Cardiac muscle cell (in vitro differentiated cells and primary cell): ENCODE results near the gene PARD3. TPM values are rescaled to one million over a fixed set of nuclear protein-coding genes. Genes with fewer than 3 reads are reported as not detected.

Experiments used
- DNase-seq, 2 donors: peaks; one replicate each; pipeline versions ENCODE4 v3.0.0 to v3.0.0-alpha.2; 2010 to 2017; ENCODE audit warnings: low read depth in 1 of 2, low spot score in 1 of 2
- H3K27ac ChIP-seq: fragments of 200-600 bp; sonication (generic); 2 replicates; pipeline ENCODE4 v1.5.1; 2016
- H3K27me3 ChIP-seq: fragments of 200-600 bp; sonication (generic); 2 replicates; pipeline ENCODE4 v1.6.0; 2016; ENCODE audit warnings: control low read depth
- H3K36me3 ChIP-seq: fragments of 200-600 bp; sonication (generic); 2 replicates; pipeline ENCODE4 v1.5.1; 2016; ENCODE audit warnings: control low read depth
- H3K4me1 ChIP-seq: fragments of 200-600 bp; sonication (generic); 2 replicates; pipeline ENCODE4 v1.8.1; 2017; ENCODE audit warnings: low read depth, mild to moderate bottlenecking, mixed run types
- H3K4me3 ChIP-seq: fragments of 200-600 bp; sonication (generic); 2 replicates; pipeline ENCODE4 v1.5.1; 2016; ENCODE audit warnings: mild to moderate bottlenecking
- H3K9me3 ChIP-seq: fragments of 200-600 bp; sonication (generic); 2 replicates; pipeline ENCODE4 v1.5.1; 2017; ENCODE audit warnings: low read depth, mild to moderate bottlenecking, control low read depth
- CTCF ChIP-seq: IDR thresholded peaks from 2 replicates; pipeline ENCODE4 v1.5.1; 2012; ENCODE audit warnings: low read depth, mild to moderate bottlenecking, low read length
- polyA plus RNA-seq: library from polyadenylated mRNA; unstranded; fragments of >200 nt; fragmentation: Nextera tagmentation; extraction: Ambion mirVana; gene quantifications from 2 replicates; pipeline ENCODE4 v1.2.1, GENCODE V29; 2016
- total RNA-seq: library from RNA; depleted of rRNA; stranded (reverse); fragments of >200 nt; gene quantifications from 2 replicates; pipeline ENCODE4 v1.2.3, GENCODE V29; 2016

Gene PARD3
- total and polyA plus RNA-seq, 2 experiments from 2014 or later = 36.5 to 64.8 TPM

- DNase-seq = peak in 1 of 2 donors; percentile 34
- no peak overlapping the region for H3K27ac ChIP-seq
Observed at GRCh38 chr10:34687434-34688210, 127.5 kb downstream of the PARD3 start.

GRCh38 chr10:34682580-34682979 is 132.5 kb downstream of the PARD3 start:
- H3K27ac ChIP-seq = no peak overlapping the region
- no peak overlapping the region for H3K4me3 ChIP-seq
- H3K4me1 ChIP-seq = peaks cover 19% of the 10 kb centered on the region
- DNase-seq = no peak
- no peaks in the 10 kb centered on the region for H3K9me3 ChIP-seq
- H3K36me3 ChIP-seq = no peaks in the 10 kb centered on the region
- no peak for TF ChIP-seq CTCF
- no peaks in the 10 kb centered on the region for H3K27me3 ChIP-seq

More at GRCh38 chr10:34687434-34688210, 127.5 kb downstream of the PARD3 start:
- Histone ChIP-seq H3K27me3 (no peaks in the 10 kb centered on the region), H3K36me3 (no peaks in the 10 kb centered on the region), H3K4me1 (peaks cover 4% of the 10 kb centered on the region), H3K9me3 (no peaks in the 10 kb centered on the region), H3K4me3 (no peak overlapping the region)
- TF ChIP-seq CTCF = no peak

GRCh38 chr10:34681933-34682332 is 133.2 kb downstream of the PARD3 start:
- Histone ChIP-seq H3K4me3 (no peak overlapping the region), H3K4me1 (peaks cover 19% of the 10 kb centered on the region), H3K27me3 (no peaks in the 10 kb centered on the region), H3K9me3 (no peaks in the 10 kb centered on the region), H3K36me3 (no peaks in the 10 kb centered on the region), H3K27ac (no peak overlapping the region)
- no peak for DNase-seq
- no peak for TF ChIP-seq CTCF

- no peak for DNase-seq
- Histone ChIP-seq H3K36me3 (no peaks in the 10 kb centered on the region), H3K27me3 (no peaks in the 10 kb centered on the region), H3K9me3 (no peaks in the 10 kb centered on the region), H3K27ac (no peak overlapping the region), H3K4me3 (no peak overlapping the region), H3K4me1 (peaks cover 19% of the 10 kb centered on the region)
- no peak for TF ChIP-seq CTCF
Observed at GRCh38 chr10:34679177-34679576, 135.9 kb downstream of the PARD3 start.

GRCh38 chr10:34677591-34677990 is 137.5 kb downstream of the PARD3 start:
- no peak overlapping the region for H3K27ac ChIP-seq
- peak in 1 of 2 donors; percentile 18 for DNase-seq

More at GRCh38 chr10:34677591-34677990, 137.5 kb downstream of the PARD3 start:
- TF ChIP-seq CTCF = no peak
- H3K4me1 ChIP-seq = peaks cover 23% of the 10 kb centered on the region
- H3K9me3 ChIP-seq = no peaks in the 10 kb centered on the region
- H3K36me3 ChIP-seq = no peaks in the 10 kb centered on the region
- H3K27me3 ChIP-seq = no peaks in the 10 kb centered on the region
- H3K4me3 ChIP-seq = no peak overlapping the region
